ENCODE measurements around the gene SCARB1. TPM values are rescaled to one million over a fixed set of nuclear protein-coding genes. Genes with fewer than 3 reads are reported as not detected.

Gene SCARB1
- total RNA-seq, 1 donor from 2014 or later: 4.3 TPM

GRCh38 chr12:124809878-124810277, 53.8 kb downstream of the SCARB1 start:
- H3K9me3 ChIP-seq (ENCODE audit: low read depth): no peaks in the 10 kb centered on the region
- H4K20me1 ChIP-seq (ENCODE audit: low read depth): peaks cover 11% of the 10 kb centered on the region
- H3K4me1 Mint-ChIP-seq: peaks cover 10% of the 10 kb centered on the region
- peaks cover 15% of the 10 kb centered on the region for H3K36me3 Mint-ChIP-seq
- no peak overlapping the region for H3K27ac Mint-ChIP-seq
- TF ChIP-seq EZH2phosphoT487 (IDR thresholded peaks at IDR 0.05): no peak
- no peak for TF ChIP-seq EZH2 (IDR thresholded peaks at IDR 0.05)
- no peak for TF ChIP-seq CTCF (IDR thresholded peaks at IDR 0.05)
- no peak overlapping the region for H3K4me2 ChIP-seq
- H3K27me3 Mint-ChIP-seq (ENCODE audit: insufficient read depth, low read depth): peaks cover 8% of the 10 kb centered on the region
- H3K4me3 ChIP-seq: no peak overlapping the region
- H2AFZ ChIP-seq (replicated peaks): no peak overlapping the region
- H3K27ac ChIP-seq: no peak overlapping the region
- no peaks in the 10 kb centered on the region for H3K79me2 ChIP-seq (ENCODE audit: low read depth)
- H3K9ac ChIP-seq: no peak overlapping the region
- H3F3A ChIP-seq (ENCODE audit: low read depth): peaks cover 8% of the 10 kb centered on the region
- H3K9me3 Mint-ChIP-seq: no peaks in the 10 kb centered on the region
- H3K4me3 Mint-ChIP-seq: no peak overlapping the region
- H3K4me1 ChIP-seq: peaks cover 10% of the 10 kb centered on the region
- H3K27me3 ChIP-seq: no peaks in the 10 kb centered on the region
- no peaks in the 10 kb centered on the region for H3K36me3 ChIP-seq
- DNase-seq (ENCODE audit: low spot score): no peak

GRCh38 chr12:124809391-124809790, 54.3 kb downstream of the SCARB1 start:
- H3K4me1 Mint-ChIP-seq: peaks cover 10% of the 10 kb centered on the region
- Histone ChIP-seq H3K27me3 (no peaks in the 10 kb centered on the region), H3K4me3 (no peak overlapping the region), H3F3A (ENCODE audit: low read depth) (peaks cover 8% of the 10 kb centered on the region), H3K79me2 (ENCODE audit: low read depth) (no peaks in the 10 kb centered on the region), H3K4me1 (peaks cover 8% of the 10 kb centered on the region), H3K9ac (no peak overlapping the region), H3K4me2 (no peak overlapping the region), H4K20me1 (ENCODE audit: low read depth) (peaks cover 11% of the 10 kb centered on the region), H3K27ac (no peak overlapping the region), H2AFZ (replicated peaks) (no peak overlapping the region), H3K36me3 (no peaks in the 10 kb centered on the region), H3K9me3 (ENCODE audit: low read depth) (no peaks in the 10 kb centered on the region)
- no peak overlapping the region for H3K27ac Mint-ChIP-seq
- peaks cover 14% of the 10 kb centered on the region for H3K36me3 Mint-ChIP-seq
- peaks cover 8% of the 10 kb centered on the region for H3K27me3 Mint-ChIP-seq (ENCODE audit: insufficient read depth, low read depth)
- H3K9me3 Mint-ChIP-seq: no peaks in the 10 kb centered on the region
- DNase-seq (ENCODE audit: low spot score): no peak
- H3K4me3 Mint-ChIP-seq: no peak overlapping the region
- no peak for TF ChIP-seq EZH2 (IDR thresholded peaks at IDR 0.05)
- TF ChIP-seq EZH2phosphoT487 (IDR thresholded peaks at IDR 0.05): no peak
- no peak for TF ChIP-seq CTCF (IDR thresholded peaks at IDR 0.05)

- H3K27me3 ChIP-seq: no peaks in the 10 kb centered on the region
- no peak overlapping the region for H3K4me2 ChIP-seq
- no peak overlapping the region for H3K4me3 ChIP-seq
- no peak overlapping the region for H3K9ac ChIP-seq
- H3K9me3 Mint-ChIP-seq: no peaks in the 10 kb centered on the region
- no peak for TF ChIP-seq CTCF (IDR thresholded peaks at IDR 0.05)
- TF ChIP-seq EZH2phosphoT487 (IDR thresholded peaks at IDR 0.05): no peak
- no peak for TF ChIP-seq EZH2 (IDR thresholded peaks at IDR 0.05)
- H3K36me3 Mint-ChIP-seq: peaks cover 9% of the 10 kb centered on the region
- peaks cover 8% of the 10 kb centered on the region for H3F3A ChIP-seq (ENCODE audit: low read depth)
- peaks cover 8% of the 10 kb centered on the region for H3K4me1 ChIP-seq
- no peaks in the 10 kb centered on the region for H3K9me3 ChIP-seq (ENCODE audit: low read depth)
- no peaks in the 10 kb centered on the region for H3K79me2 ChIP-seq (ENCODE audit: low read depth)
- H3K36me3 ChIP-seq: no peaks in the 10 kb centered on the region
- peak overlapping the region; percentile 54 for H3K27ac Mint-ChIP-seq
- peaks cover 11% of the 10 kb centered on the region for H4K20me1 ChIP-seq (ENCODE audit: low read depth)
- DNase-seq (ENCODE audit: low spot score): no peak
- no peak overlapping the region for H3K27ac ChIP-seq
- H3K4me3 Mint-ChIP-seq: no peak overlapping the region
- peaks cover 4% of the 10 kb centered on the region for H3K27me3 Mint-ChIP-seq (ENCODE audit: insufficient read depth, low read depth)
- no peak overlapping the region for H2AFZ ChIP-seq (replicated peaks)
- H3K4me1 Mint-ChIP-seq: peaks cover 16% of the 10 kb centered on the region
Observed at GRCh38 chr12:124808272-124808671, 55.4 kb downstream of the SCARB1 start.

Measured in neural progenitor cell (in vitro differentiated cells).